ENCODE results near the gene HAS3. TPM values are rescaled to one million over a fixed set of nuclear protein-coding genes. Genes with fewer than 3 reads are reported as not detected.

Gene HAS3
- total RNA-seq, 1 experiment from 2014 or later, result 0.05 TPM

GRCh38 chr16:69085032-69085695, 20.3 kb upstream of the HAS3 start:
- in situ Hi-C loops (cut with HindIII; ENCODE audit: low pct_unique_long_range_greater_than_20kb, low sequenced_read_pairs), result no loop called here
- DNase-seq (ENCODE audit: low read depth, low spot score), result no peak

GRCh38 chr16:69087161-69087581, 18.3 kb upstream of the HAS3 start:
- in situ Hi-C loops (cut with HindIII; ENCODE audit: low pct_unique_long_range_greater_than_20kb, low sequenced_read_pairs), result no loop called here
- no peak for DNase-seq (ENCODE audit: low read depth, low spot score)

GRCh38 chr16:69088684-69089083, 16.8 kb upstream of the HAS3 start:
- in situ Hi-C loops (cut with HindIII; ENCODE audit: low pct_unique_long_range_greater_than_20kb, low sequenced_read_pairs), result no loop called here
- DNase-seq (ENCODE audit: low read depth, low spot score), result no peak

- DNase-seq (ENCODE audit: low read depth, low spot score), result no peak
- in situ Hi-C loops (cut with HindIII; ENCODE audit: low pct_unique_long_range_greater_than_20kb, low sequenced_read_pairs), result no loop called here
Measured at GRCh38 chr16:69089091-69089910, 16.2 kb upstream of the HAS3 start.

- in situ Hi-C loops (cut with HindIII; ENCODE audit: low pct_unique_long_range_greater_than_20kb, low sequenced_read_pairs), result no loop called here
- no peak for DNase-seq (ENCODE audit: low read depth, low spot score)
Measured at GRCh38 chr16:69093974-69094373, 11.5 kb upstream of the HAS3 start.

GRCh38 chr16:69094501-69094900, 11.0 kb upstream of the HAS3 start:
- in situ Hi-C loops (cut with HindIII; ENCODE audit: low pct_unique_long_range_greater_than_20kb, low sequenced_read_pairs), result no loop called here
- DNase-seq (ENCODE audit: low read depth, low spot score), result no peak

- in situ Hi-C loops (cut with HindIII; ENCODE audit: low pct_unique_long_range_greater_than_20kb, low sequenced_read_pairs), result no loop called here
- DNase-seq (ENCODE audit: low read depth, low spot score), result no peak
Measured at GRCh38 chr16:69095193-69095592, 10.3 kb upstream of the HAS3 start.

DNA sequence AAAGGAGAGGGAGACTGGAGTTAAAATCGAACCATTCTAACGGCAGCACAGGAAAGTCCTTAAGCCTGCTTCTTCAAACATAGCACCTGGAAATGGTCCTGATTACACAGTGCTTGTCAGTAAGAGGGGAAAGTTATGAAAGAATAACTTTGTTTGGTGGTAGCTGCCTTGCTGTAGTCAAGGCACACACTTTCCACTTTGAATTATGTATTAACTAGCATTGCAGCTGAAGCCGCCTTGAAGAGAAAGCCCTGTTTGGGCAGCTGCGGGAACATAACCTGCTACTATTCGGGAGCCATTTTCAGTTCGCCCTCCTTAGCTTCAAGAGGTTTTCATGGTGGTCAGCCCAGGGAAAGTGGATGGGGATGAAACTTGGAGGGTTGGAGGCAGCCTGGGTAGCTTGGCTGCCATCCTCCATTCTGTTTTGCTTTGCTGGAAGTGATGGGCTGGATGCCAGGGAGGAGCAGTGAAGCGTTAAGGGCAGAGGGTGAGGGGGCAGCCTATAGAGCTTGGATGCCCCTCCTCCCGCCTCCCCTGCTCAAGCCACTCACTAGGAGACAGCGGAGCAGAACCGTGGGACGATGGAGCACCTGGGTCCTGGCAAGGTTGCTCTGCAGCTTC, 5.3 kb upstream of the HAS3 start:
- no peak for DNase-seq (ENCODE audit: low read depth, low spot score)
- in situ Hi-C loops (cut with HindIII; ENCODE audit: low pct_unique_long_range_greater_than_20kb, low sequenced_read_pairs), result no loop called here

GRCh38 chr16:69106491-69107315, 1.2 kb downstream of the HAS3 start:
- in situ Hi-C loops (cut with HindIII; ENCODE audit: low pct_unique_long_range_greater_than_20kb, low sequenced_read_pairs), result no loop called here

DNA sequence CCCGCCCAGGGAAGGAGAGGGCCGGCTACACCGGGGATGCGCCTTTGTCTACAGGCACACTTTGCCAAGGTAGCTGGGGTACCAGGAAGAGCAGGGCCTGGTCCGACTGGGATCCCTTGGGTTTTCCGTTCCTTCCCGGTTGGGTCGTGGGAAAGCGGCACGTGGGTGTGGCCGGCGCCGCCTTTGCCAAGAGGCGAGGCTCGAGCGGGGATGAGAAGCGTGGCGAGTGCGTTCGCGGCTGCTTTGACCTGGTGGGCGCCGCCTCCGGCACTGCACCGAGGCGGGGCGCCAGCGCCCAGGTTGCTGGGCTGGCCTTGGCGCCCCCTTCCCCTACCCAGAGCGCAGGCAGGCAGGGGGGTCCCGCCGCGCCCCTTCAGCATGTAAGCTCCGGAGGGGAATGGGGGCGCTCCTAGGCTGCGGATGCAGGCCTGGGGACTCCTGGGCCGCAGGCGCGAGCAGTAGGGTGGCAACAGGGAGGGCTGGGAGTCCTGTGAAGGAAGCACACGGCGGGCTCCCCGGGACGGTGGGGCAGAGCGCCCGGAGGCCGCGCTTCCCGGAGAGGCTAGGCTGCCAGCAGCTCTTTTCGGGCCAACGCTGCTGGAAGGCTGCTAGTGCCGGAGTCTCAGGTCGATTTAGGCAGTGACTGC, 2.0 kb downstream of the HAS3 start:
- in situ Hi-C loops (cut with HindIII; ENCODE audit: low pct_unique_long_range_greater_than_20kb, low sequenced_read_pairs), result no loop called here
- no peak for DNase-seq (ENCODE audit: low read depth, low spot score)

More at GRCh38 chr16:69106491-69107315, 1.2 kb downstream of the HAS3 start:
- DNase-seq (ENCODE audit: low read depth, low spot score), result no peak

- no peak for DNase-seq (ENCODE audit: low read depth, low spot score)
- in situ Hi-C loops (cut with HindIII; ENCODE audit: low pct_unique_long_range_greater_than_20kb, low sequenced_read_pairs), result no loop called here
Measured at GRCh38 chr16:69108064-69108904, 2.8 kb downstream of the HAS3 start.

DNA sequence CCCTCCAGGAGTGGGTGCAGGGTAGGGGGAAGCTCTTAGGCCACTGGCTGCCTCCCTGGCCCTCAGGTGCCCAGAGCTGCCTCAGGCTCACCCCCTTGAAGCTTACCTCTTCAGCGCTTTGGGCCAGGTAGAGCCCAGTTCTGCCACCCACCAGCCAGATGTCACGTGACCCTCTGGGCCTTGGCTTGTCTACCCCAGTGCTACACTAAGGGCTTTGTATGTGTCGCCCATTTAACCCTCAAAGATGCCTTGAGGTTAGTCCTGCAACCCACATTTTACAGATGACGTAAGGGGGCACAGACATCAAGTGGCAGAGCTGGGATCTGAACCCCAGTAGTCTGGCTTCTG, 3.4 kb downstream of the HAS3 start:
- DNase-seq (ENCODE audit: low read depth, low spot score), result no peak
- in situ Hi-C loops (cut with HindIII; ENCODE audit: low pct_unique_long_range_greater_than_20kb, low sequenced_read_pairs), result no loop called here

- DNase-seq (ENCODE audit: low read depth, low spot score), result no peak
- in situ Hi-C loops (cut with HindIII; ENCODE audit: low pct_unique_long_range_greater_than_20kb, low sequenced_read_pairs), result no loop called here
Measured at GRCh38 chr16:69109486-69110270, 4.2 kb downstream of the HAS3 start.

DNA sequence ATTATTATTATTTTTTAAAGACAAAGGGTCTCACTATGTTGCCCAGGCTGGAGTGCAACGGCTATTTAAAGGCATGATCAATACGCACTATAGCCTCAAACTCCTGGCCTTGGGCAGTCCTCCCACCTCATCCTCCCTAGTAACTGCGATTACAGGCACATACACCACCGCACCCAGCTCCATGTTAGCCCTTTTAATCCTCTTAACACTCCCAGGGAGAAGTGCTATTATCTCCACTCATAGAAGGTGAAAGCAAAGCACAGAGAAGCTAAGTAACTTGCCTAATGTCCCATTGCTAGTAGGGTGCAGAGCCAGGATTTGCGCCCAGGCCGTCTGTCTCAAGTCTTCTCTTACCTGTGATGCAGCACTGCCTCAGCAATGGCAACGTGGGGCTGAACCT, 5.0 kb downstream of the HAS3 start:
- in situ Hi-C loops (cut with HindIII; ENCODE audit: low pct_unique_long_range_greater_than_20kb, low sequenced_read_pairs), result no loop called here
- DNase-seq (ENCODE audit: low read depth, low spot score), result no peak

DNA sequence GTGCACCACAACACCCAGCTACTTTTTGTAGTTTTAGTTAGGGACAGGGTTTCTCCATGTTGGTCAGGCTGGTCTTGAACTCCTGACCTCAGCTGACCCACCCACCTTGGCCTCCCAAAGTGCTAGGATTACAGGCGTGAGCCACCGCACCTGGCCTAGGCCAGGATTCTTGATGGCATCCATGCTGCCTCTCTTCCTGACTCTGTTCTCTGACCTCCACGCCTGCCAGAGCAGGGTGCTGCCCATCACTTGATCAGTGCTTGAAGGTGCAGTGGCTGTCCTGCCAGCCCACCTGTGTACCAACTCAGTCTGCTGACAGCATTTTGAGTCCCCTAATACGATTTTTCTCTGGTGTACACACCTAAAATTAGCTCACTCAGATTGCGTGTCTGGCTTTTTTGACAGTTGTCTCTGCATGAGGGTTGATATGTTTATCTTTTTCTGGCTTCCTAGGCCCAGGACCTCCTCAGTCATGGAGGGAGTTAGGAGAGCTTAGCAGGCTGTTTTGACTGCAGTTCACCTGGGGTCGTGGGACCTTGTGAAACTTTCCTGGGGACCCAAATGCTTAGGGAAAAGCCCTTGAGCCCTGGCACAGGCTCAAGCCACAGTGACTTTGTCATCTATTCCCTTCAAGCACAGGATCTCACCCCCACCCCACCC, 5.9 kb downstream of the HAS3 start:
- in situ Hi-C loops (cut with HindIII; ENCODE audit: low pct_unique_long_range_greater_than_20kb, low sequenced_read_pairs), result no loop called here

DNA sequence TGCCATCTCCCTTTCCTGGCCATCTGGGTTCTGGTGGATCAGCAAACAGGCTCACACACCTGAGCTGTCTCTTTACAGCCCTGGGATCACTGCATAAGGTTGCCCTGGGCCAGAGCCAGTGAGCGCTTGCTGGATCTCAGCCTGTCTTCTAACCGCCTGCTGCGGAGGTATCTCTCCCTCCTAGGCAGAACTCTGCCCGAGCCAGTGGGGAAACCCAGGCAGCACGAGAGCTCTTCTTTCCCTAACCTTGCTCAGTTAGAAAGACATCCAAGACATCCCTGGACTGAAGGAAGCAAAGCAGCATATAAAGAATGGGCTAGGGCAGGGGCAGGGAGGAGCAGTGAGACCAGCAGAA, 6.4 kb downstream of the HAS3 start:
- DNase-seq (ENCODE audit: low read depth, low spot score), result no peak

More for the DNA sequence above, 5.9 kb downstream of the HAS3 start:
- no peak for DNase-seq (ENCODE audit: low read depth, low spot score)

More for the DNA sequence above, 6.4 kb downstream of the HAS3 start:
- in situ Hi-C loops (cut with HindIII; ENCODE audit: low pct_unique_long_range_greater_than_20kb, low sequenced_read_pairs), result no loop called here

All from SK-MEL-5 (cell line).